ENCODE measurements around the gene CDC42EP4.
"Not testable (repeated sequence)": the region's sequence is repeated elsewhere in the genome, so short reads cannot be mapped to it uniquely, and the experiment has no call there.

Gene CDC42EP4

DNA sequence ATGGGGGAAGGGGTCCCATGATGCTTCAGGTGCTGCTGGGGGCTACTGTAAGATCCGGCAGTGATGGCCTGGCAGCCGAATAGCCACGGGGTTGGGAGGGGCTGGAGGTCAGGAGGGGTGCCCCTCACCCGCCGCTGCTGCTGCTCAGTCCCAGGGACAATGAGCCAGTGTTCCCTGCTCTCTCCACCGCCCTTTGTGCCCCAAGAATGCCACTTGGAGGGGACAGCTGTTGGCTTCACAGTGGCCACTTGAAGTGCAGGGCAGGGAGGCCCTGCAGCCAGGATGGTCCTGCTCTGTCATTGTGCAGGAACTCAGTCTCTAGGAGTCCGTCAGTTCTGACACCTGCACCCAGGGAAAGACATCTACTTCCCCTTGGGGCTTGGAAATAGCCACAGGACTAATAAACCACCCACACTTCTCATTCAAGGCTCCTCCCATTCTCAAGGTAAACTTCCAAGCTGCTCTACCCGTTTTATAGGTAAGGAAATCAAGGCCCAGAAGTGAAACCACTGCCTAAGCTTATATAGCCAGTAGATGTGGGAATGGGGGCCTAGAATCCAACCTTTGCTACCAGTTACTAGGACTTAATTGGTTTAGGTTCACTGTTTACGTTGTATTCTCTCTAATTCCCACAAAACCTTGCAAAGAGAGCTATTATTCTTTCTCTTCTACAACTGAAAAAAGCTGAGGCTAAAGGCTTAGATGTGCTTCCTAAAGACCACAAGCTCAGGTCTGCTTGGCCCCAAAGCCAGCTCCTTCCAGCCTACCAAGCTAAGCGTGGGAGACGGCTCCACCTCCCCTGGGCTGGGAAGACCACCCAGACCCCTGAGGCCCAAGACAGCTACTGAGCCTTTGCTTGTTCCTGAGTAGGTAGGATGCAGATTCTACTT is 43.9 kb downstream of the CDC42EP4 start:
- in situ Hi-C loops (cut with MboI; ENCODE audit: low pct_unique_long_range_greater_than_20kb, low sequenced_read_pairs, unreplicated experiment), result no loop called here
- no peak for DNase-seq (ENCODE audit: low spot score)
- TF ChIP-seq, protein P1, sequence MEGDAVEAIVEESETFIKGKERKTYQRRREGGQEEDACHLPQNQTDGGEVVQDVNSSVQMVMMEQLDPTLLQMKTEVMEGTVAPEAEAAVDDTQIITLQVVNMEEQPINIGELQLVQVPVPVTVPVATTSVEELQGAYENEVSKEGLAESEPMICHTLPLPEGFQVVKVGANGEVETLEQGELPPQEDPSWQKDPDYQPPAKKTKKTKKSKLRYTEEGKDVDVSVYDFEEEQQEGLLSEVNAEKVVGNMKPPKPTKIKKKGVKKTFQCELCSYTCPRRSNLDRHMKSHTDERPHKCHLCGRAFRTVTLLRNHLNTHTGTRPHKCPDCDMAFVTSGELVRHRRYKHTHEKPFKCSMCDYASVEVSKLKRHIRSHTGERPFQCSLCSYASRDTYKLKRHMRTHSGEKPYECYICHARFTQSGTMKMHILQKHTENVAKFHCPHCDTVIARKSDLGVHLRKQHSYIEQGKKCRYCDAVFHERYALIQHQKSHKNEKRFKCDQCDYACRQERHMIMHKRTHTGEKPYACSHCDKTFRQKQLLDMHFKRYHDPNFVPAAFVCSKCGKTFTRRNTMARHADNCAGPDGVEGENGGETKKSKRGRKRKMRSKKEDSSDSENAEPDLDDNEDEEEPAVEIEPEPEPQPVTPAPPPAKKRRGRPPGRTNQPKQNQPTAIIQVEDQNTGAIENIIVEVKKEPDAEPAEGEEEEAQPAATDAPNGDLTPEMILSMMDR (IDR thresholded peaks at IDR 0.05; ENCODE audit: extremely low read depth, insufficient read depth, missing control alignments), result no peak

DNA sequence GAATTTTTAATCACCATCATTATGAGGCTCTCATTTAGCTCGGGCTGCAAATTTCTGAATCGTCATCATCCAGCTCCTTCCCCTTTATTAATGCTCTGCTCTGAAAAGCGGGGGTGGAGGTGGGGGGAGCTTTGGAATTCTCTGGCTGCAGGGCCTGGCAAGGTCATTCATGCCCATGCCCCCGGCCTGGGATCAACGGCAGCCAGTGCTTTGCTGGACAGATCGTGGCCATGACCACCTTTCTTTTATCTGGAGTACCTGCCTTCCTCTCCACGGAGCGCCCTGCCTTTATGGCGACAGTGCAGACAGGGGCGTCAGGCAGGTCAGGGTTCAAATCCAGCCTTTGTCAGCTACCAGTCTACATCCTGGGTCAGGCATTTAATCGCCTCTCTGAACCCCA is 45.0 kb downstream of the CDC42EP4 start:
- DNase-seq (ENCODE audit: low spot score), result no peak
- in situ Hi-C loops (cut with MboI; ENCODE audit: low pct_unique_long_range_greater_than_20kb, low sequenced_read_pairs, unreplicated experiment), result no loop called here
- TF ChIP-seq, protein P1 (IDR thresholded peaks at IDR 0.05; ENCODE audit: extremely low read depth, insufficient read depth, missing control alignments), result no peak

DNA sequence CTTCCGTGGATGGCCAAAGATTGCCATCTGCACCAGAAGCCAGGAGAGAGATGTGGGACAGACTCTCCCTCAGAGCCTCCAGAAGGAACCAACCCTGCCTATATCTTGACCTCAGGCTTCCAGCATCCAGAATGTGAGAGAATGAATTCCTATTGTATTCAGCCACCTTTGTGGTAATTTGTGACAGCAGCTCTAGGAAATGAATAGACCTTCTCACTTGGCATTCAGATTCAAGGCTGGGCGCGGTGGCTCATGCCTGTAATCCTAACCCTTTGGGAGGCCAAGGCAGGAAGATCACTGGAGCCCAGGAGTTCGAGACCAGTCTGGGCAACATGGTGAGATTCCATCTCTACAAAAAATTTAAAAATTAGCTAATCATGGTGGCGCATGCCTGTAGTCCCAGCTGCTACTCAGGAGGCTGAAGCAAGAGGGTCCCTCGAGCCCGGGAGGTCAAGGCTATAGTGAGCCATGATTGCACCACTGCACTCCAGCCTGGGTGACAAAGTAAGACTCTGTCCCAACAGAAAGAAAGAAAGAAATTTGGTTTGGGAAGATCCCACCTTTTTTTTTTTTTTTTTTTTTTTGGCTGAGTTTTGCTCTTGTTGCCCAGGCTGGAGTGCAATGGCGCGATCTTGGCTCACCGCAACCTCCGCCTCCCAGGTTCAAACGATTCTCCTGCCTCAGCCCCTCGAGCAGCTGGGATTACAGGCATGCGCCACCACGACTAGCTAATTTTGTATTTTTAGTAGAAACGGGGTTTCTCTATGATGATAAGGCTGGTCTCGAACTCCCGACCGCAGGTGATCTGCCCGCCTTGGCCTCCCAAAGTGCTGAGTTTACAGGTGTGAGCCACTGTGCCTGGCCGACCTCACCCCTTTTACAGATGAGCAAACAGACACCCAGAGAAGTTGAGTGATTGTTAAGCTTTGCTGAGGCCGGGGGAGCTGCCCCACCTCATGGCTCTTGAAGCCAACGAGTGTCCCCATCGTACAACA is 45.9 kb downstream of the CDC42EP4 start:
- TF ChIP-seq, protein P1 (IDR thresholded peaks at IDR 0.05; ENCODE audit: extremely low read depth, insufficient read depth, missing control alignments), result no peak
- DNase-seq (ENCODE audit: low spot score), result no peak
- in situ Hi-C loops (cut with MboI; ENCODE audit: low pct_unique_long_range_greater_than_20kb, low sequenced_read_pairs, unreplicated experiment), result no loop called here

DNA sequence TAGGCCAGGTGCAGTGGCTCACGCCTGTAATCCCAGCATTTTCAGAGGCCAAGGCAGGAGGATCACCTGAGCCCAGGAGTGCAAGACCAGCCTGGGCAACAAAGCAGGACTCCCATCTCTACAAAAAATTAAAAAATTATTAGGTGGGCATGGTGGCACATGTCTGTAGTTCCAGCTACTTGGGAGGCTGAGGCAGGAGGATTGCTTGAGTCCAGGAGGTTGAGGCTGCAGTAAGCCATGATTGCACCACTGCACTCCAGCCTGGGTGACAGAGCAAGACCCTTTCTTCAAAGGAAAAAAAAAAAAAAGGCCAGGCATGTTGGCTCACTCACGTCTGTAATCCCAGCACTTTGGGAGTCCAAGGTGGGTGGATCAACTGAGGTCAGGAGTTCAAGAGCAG is 47.4 kb downstream of the CDC42EP4 start:
- in situ Hi-C loops (cut with MboI; ENCODE audit: low pct_unique_long_range_greater_than_20kb, low sequenced_read_pairs, unreplicated experiment), result not testable (repeated sequence)

DNA sequence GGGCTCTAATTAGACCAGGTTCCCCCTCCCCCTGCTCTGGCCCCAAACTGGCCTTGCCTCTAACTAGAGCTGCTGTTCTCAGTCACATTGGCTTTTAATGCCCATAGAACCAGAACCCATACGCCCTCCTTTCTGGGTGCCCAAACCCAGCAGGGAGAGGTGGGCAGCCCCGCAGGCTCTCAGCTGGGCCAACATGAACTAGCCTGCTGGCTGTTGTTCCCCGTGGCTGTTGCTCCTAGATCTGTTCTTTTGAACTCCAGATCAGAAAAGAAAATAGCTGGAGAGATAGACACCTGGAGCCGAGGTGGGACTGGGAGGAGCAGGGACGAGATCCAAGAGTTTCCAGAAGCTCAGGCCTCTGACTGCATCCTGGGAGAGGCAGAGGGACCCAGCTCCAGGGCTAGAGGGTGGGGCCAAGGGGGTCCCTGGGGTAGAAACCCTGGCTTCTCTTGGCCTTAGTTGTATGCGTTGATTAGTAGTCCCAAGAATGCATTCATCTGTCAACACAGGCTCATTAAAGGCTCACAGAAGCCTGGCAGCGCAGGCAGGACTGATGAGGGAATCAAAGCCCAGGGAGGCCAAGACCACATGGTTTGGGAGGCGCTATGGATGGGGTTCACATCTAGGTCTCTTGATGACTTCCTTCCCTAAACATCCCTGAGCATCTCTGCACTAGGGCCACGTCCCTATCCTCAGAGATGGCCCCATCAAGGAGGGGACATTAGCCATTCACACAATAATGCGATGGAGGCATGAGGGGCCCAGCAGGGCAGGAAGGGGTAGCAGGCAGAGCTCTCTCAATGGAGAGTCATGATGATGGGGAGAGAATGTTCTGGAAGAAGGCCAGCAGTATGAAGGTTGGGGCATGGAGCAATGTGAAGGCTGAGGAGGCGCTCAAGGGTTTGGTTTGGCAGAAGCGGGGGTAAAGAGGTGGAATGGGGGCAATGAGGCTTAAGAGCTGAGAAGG is 48.8 kb downstream of the CDC42EP4 start:
- in situ Hi-C loops (cut with MboI; ENCODE audit: low pct_unique_long_range_greater_than_20kb, low sequenced_read_pairs, unreplicated experiment), result no loop called here
- TF ChIP-seq, protein P1 (IDR thresholded peaks at IDR 0.05; ENCODE audit: extremely low read depth, insufficient read depth, missing control alignments), result no peak
- DNase-seq (ENCODE audit: low spot score), result no peak

More for the DNA sequence above, 47.4 kb downstream of the CDC42EP4 start:
- not testable (repeated sequence) for DNase-seq (ENCODE audit: low spot score)

DNA sequence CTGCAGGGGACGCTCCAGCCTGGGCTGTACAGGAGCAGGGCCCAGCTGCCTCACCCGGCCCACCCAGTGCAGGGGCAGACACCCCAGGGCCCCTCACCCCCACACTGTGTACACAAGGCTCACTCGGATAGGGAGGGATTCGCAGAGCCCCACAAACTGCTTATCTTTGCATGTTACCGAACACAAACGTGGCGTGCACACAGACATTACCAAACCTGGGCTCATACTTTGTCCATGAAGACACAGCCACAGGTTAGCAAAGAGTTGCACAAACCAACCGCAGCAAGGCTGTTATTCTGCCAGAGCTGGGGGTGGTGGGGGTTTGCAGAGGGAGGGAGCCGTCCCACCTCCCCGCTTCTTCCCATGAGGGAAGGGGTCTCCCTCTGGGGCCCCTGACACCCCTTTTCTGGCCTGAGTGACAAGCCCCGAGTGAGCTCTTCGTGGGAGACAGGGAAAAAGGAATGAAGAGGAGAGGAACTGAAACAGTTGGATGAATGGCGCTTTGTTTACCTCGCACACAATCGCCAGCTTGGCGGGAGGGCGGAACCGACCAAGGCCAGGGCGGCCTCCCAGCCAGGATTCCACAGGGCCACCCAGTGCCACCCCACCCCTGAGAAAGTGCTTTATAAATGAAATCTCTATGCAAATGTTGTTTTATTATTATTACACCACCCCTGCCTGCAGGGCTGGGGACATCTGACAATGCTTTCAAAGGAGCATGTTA is 49.7 kb downstream of the CDC42EP4 start:
- in situ Hi-C loops (cut with MboI; ENCODE audit: low pct_unique_long_range_greater_than_20kb, low sequenced_read_pairs, unreplicated experiment), result no loop called here
- no peak for DNase-seq (ENCODE audit: low spot score)
- TF ChIP-seq, protein P1 (IDR thresholded peaks at IDR 0.05; ENCODE audit: extremely low read depth, insufficient read depth, missing control alignments), result no peak
